GM12874 (cell line): ENCODE measurements around the gene KCNH4.

Experiments
- CTCF ChIP-seq: IDR thresholded peaks from 2 replicates; pipeline ENCODE4 v1.5.1; 2011; ENCODE audit warnings: low read depth, mild to moderate bottlenecking, control low read depth, low read length, moderate library complexity; ENCODE audit not compliant: insufficient read depth

Gene KCNH4

GRCh38 chr17:42192189-42193126 lies 11.5 kb upstream of the KCNH4 start:
- no peak for TF ChIP-seq CTCF

- no peak for TF ChIP-seq CTCF
These were observed 10.3 kb upstream of the KCNH4 start for GRCh38 chr17:42191275-42191608.

GRCh38 chr17:42190491-42191274 lies 9.7 kb upstream of the KCNH4 start:
- no peak for TF ChIP-seq CTCF

- no peak for TF ChIP-seq CTCF
These were observed 8.7 kb upstream of the KCNH4 start for GRCh38 chr17:42189651-42189965.

GRCh38 chr17:42188749-42189650 lies 8.1 kb upstream of the KCNH4 start:
- TF ChIP-seq CTCF: no peak

GRCh38 chr17:42187833-42188232 lies 6.9 kb upstream of the KCNH4 start:
- no peak for TF ChIP-seq CTCF

GRCh38 chr17:42185621-42185930 lies 4.6 kb upstream of the KCNH4 start:
- no peak for TF ChIP-seq CTCF
